ENCODE results near the gene SLC2A4. TPM values are rescaled to one million over a fixed set of nuclear protein-coding genes. Genes with fewer than 3 reads are reported as not detected.

Gene SLC2A4
- total RNA-seq, 2 experiments from 2014 or later: 0.11 to 0.34 TPM

DNA sequence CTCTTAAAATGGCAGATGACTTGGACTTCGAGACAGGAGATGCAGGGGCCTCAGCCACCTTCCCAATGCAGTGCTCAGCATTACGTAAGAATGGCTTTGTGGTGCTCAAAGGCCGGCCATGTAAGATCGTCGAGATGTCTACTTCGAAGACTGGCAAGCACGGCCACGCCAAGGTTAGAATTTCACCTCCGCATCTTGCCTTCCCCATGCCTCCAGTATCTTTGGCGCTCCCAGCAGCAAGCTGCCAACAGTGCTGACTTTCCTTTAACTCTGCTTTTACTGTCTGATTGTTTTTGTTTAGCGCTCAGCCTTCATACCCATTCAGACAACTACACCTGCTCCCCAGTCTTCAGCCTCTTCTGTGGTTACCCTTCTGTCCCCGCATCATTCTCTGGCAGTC, 28.1 kb downstream of the SLC2A4 start:
- CTCF ChIA-PET: interaction anchor here (1.1 kb wide), 1 partner anchor 12 kb away, joined by 3 read pairs; no protein-coding TSS in a partner anchor
- POLR2A ChIA-PET: interaction anchor here (0.5 to 2.0 kb wide), 7 partner anchors 20 to 267 kb away, joined by 3 to 12 read pairs (median 3); partner anchors contain the start of gene ACAP1

DNA sequence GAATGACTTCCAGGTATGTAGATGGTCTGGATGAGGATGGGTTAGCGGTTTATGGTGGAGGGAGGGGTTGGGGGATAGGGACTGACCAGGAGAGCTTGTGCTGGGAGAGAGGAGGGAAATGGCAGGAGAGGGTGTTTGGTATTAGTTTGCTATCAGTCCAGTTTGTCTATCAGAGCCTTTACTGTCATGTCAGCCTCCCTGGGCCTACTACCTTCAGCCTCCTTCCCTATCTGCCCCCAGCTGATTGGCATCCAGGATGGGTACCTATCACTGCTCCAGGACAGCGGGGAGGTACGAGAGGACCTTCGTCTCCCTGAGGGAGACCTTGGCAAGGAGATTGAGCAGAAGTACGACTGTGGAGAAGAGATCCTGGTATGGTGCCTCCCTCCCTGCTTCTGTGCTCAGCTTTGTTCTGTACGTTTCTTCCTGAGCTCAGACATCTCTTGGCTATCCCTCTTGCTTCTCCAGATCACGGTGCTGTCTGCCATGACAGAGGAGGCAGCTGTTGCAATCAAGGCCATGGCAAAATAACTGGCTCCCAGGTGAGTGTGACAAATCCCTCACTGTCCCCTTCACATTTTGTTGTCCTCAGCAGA, 29.7 kb downstream of the SLC2A4 start:
- CTCF ChIA-PET: interaction anchor here (1.0 kb wide), 1 partner anchor 26 kb away, joined by 4 read pairs; no protein-coding TSS in a partner anchor
- POLR2A ChIA-PET: interaction anchor here (0.6 kb wide), 1 partner anchor 93 kb away, joined by 4 read pairs; the partner anchor contains the start of gene TMEM256

DNA sequence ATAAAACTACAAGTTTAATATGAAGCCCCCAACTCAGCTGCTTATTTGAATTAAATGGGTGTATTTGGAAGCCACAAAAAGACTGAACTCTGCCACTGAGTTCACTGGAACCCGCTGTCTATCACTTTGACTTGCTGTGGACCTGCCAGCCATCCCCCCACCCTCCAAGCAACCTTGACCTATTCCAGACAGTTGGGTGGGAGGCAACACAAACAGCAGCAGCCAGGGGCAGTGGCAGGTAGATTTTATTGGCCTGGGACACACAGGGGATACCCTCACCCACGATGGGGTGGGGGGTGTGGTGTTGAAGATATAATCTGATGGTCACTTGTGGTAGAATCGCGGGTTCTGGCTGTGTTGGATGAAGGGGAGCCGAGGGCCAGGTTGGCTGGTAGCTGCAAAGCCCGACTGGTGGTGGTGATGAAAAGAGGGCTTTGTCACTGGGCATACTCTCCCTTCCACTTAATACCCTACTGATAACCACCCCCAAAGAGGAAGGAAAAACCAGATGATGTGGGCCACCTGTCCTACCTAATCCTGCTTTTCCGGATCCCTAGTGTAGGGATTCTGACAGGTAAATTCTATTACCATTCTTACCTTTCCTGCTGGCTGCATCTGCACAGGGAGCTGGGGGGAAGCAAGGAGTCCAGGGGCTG, 31.0 kb downstream of the SLC2A4 start:
- CTCF ChIA-PET: interaction anchor here (0.6 to 2.5 kb wide), 5 partner anchors 12 to 380 kb away, joined by 4 to 8 read pairs (median 5); partner anchors contain the start of gene NEURL4

DNA sequence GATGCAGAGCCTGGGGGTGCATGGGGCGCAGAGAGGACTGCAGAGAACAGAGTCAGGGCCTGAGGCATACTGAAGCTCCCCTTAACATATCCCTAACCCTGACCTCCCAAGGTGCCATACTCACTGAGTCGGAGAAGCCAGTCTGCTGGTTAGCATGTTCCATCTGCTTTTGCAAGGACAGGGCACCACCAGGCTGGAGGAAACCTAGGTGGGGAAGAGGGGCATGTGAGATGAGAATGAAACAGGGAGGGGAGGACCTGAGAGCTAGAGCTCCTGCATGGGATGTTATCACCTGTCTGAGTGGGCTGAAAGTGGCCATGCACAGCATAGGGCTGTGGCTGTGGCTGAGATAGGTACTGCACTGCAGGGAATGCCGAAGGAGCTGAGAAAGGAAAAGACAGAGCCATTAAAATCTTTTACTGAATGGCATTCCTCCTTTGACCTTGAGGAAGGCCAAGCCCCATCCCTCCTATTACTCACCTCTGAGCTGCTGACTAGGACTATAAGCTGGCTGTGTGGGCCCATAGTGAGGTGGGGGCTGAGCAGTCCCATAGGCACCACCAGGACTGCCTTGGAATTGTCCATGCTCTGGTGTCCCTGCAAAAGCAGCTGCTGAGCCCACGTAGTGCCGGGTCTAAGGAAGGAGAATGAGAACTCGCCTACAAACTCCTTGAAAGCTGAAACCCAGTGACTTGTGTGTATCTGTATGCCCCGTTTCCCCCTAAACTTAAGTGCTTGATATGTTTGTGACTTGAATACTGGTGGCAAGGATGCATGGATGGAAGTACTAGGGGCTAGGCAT, 31.8 kb downstream of the SLC2A4 start:
- CTCF ChIA-PET: interaction anchor here (0.6 to 2.5 kb wide), 6 partner anchors 12 to 379 kb away, joined by 4 to 8 read pairs (median 5); partner anchors contain the start of genes NEURL4 and SLC2A4
- POLR2A ChIA-PET: interaction anchor here (0.6 to 2.2 kb wide), 7 partner anchors 12 to 167 kb away, joined by 3 to 13 read pairs (median 6); partner anchors contain the start of gene NEURL4

More for the DNA sequence above, 31.0 kb downstream of the SLC2A4 start:
- POLR2A ChIA-PET: interaction anchor here (0.8 to 2.2 kb wide), 3 partner anchors 17 to 92 kb away, joined by 3 to 13 read pairs (median 6); partner anchors contain the start of gene NEURL4

DNA sequence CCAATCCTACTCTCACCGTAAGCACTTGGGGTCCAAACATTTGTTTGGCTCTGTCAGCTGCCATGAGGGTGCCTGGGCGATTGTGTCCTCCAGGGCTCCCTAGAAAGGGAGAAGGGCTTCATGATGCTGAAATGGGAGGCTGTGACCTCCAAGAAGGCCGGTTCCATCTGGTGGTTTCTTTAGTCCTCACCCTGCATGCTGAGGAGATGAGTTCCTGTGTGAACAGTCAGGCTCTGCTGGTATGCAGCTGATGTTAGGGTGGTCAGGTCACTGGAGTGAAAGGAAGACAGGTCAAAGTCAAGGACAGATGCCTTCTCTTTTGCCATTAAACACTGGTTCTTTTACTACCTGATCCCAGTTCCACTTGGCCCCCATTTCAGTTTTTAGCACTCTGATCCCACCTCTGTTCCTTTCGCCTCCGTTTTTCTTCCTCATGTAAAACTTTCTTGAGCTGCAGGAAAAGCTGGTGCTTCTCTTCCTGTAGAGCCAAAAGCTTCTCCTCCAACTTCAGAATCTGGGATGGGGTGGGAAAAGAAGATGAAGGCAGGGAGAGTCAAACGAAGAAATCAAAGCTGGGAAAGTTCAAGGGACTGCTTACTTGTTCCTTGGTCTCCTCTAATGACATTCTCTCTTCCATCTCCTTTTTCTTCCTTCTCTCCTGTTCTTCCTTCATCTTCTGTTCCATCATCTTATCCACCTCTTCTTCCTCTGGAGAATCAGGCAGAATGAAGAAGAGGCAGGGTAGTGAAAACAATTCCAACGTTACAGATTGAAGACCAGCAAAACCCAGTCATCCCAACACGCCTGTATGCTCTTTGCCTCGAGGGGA, 32.6 kb downstream of the SLC2A4 start:
- POLR2A ChIA-PET: interaction anchor here (0.6 to 2.2 kb wide), 6 partner anchors 11 to 260 kb away, joined by 3 to 13 read pairs (median 6); partner anchors contain the start of gene NEURL4
- CTCF ChIA-PET: interaction anchor here (0.8 to 3.3 kb wide), 9 partner anchors 11 to 34 kb away, joined by 3 to 9 read pairs (median 5); partner anchors contain the start of genes ACAP1, NEURL4 and SLC2A4

DNA sequence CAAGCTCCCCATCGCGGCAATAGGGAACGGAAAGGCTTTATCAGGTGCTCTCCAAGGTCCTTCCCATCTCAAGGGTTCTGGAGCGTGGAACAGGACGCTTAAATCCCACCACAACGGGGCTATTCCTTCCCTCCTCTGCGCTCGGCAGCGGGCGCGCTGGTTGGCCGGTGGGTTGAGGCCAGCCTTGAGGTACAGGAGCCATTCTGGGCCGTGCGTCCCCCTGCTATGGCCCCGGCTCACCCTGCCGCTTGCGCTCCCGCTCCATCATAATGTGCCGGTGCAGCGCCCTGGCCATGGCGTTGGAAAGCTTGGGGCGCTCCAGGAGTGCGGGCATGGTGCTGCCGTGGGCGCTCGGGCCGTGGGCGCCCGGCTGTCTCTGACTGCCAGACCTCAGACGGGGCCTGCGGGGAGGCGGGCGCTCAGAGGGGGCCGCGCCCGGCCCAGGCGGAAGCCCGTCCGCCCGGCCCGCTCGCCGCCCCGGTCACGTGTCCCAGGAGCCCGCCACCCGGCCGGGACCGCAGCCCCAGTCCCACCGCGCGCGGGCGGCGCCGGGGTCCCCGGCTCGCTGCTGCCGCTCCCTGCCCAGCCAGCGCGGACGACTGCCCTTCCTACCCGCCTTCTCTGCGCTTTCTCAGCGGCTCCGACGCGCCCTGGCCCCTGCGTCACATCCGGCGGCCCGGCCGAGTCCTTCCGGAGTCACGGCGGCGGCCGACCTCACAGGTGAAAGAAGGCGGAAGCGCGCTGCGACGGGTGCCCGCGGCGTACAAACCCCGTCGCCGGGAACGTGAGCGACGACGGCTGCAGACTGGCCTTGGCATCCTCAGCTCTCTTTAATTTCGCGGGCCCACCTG, 33.4 kb downstream of the SLC2A4 start, which contains the start of gene GPS2:
Gene GPS2, minus strand, starts transcription at position 642 of the 851 bp plus-strand sequence. Its CDS starts 308 bp downstream, at position 334.
- ChIA-PET POLR2A (interaction anchor here (0.6 to 2.2 kb wide), 5 partner anchors 15 to 259 kb away, joined by 3 to 13 read pairs (median 5); partner anchors contain the start of gene NEURL4), CTCF (interaction anchor here (0.9 to 3.3 kb wide), 6 partner anchors 10 to 33 kb away, joined by 3 to 9 read pairs (median 6); partner anchors contain the start of genes ACAP1 and NEURL4)

DNA sequence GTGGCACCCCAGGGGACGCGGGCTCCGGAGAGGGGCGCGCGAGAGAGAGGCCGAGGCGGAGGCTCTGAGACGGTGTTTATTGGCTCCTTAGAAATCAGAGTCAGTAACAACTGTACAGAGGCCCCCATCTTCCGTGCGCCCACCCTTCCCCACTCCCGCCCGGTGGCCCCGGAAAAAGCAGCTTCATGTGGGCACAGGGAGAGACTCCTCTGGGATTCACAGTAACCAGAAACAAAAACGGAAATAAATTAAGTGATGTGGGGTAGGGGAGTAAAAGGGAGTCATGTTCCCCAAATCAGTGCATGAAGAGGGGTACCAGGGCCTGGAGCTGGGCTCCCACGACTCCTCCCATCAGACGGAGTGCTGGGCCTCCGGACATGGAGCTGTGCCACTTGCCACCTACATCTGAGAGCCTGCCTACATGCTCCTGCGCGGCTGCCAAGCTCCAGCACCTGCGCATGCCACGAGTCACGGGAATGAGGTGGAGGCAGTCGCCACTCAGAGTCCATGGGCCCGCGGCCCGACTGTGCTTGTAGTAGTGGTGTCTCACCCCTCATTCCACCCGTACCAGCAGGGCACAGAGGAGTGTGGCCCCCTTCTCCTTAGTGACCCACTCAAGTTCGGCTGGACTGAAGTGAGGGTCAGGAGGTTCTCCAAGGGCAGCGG, 34.2 kb downstream of the SLC2A4 start:
- POLR2A ChIA-PET: interaction anchor here (0.6 to 1.5 kb wide), 2 partner anchors 14 to 34 kb away, joined by 4 to 5 read pairs; partner anchors contain the start of gene NEURL4
- CTCF ChIA-PET: interaction anchor here (1.8 to 3.3 kb wide), 3 partner anchors 14 to 33 kb away, joined by 4 to 9 read pairs (median 7); partner anchors contain the start of genes ACAP1 and NEURL4

DNA sequence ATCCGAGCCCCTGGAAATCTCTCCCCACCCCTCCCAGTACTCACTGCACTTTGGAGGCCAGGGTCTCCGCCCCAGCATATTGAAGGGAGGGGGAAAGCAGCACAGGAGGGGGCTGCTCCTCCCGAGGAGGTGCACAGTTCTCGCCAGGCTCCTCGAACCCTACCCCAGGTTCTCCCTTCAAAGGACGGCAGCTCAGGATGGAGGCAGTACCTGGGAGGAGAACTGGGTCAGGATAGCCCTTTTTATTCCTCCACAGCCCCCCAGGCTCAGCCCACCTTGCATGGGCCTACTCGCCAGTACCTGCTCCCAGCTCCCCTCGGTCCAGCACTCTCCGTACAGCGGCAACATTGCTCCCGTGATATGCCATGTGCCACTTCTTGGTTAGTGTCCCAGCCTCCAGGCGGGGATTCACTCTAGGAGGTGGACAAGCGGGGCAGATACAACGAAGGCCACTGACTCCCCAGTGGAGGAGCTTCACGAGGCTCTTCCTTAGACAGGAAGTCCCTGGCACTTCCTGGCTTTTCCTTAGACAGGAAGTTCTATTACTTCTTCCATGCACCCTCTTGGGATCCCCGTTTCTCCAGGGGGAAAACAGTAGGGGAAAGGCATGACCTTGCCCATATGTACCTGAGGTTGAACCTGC, 35.8 kb downstream of the SLC2A4 start:
- ChIA-PET CTCF (interaction anchor here (1.1 to 3.3 kb wide), 2 partner anchors 12 to 35 kb away, joined by 4 to 9 read pairs; partner anchors contain the start of gene NEURL4), POLR2A (interaction anchor here (1.2 kb wide), 1 partner anchor 12 kb away, joined by 4 read pairs; the partner anchor contains the start of gene NEURL4)

DNA sequence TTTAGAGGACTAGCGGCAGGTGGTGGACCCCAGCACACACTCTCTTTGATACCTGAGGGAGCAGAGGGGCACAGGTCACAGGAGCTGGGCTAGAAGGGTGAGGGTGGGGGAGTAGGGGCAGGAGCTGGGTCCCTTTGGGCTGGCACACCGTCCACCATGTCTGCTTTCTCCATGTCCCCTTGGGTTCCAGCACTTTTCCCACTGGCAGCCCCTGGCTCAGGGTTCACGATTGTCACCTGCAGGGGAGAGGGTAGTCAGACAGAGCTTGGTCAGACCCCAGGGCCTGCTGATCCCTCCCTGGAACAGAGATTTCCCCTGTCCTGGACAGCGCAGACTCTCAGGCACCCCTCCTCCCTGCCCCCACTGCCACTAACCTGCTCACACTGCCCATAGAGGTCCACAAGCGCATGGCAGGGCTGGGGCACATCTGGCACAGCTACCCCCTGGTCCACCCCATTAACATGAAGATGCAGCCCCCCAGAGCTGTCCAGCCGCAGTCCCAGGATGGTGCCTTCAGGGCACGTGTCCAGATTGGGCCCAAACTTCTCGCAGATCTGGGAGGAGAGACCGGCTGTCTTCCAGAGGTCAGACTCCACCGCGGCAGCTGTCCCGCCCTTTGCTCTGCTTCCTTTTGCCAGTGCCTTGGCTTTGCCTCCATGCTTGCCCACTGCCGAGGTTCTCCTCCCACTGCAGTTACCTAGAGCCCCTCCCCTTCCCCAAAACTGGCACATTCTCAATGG, 36.8 kb downstream of the SLC2A4 start:
- ChIA-PET CTCF (interaction anchor here (0.5 to 1.1 kb wide), 2 partner anchors 34 to 133 kb away, joined by 4 read pairs; no protein-coding TSS in a partner anchor), POLR2A (interaction anchor here (0.5 to 1.2 kb wide), 3 partner anchors 11 to 24 kb away, joined by 3 to 7 read pairs (median 4); partner anchors contain the start of gene NEURL4)

DNA sequence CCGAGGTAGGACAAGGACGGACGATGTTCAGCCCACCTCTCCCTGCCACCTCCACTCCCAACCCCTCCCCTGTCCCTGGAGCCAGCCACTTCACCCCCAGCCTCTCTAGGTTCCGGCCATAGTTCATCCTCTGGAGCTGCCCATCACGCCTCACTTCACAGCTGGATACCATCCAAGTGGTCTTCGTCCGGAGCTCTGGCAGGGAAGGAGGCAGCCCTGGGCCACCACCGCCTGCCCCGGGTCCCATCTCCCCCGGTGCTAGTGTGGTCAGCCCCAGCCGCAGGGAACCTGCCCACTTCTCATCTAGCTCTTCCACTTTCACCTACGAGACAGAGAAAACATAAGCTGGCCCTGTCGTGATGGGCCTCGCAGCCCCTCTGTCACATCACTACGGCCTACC, 39.9 kb downstream of the SLC2A4 start:
- POLR2A ChIA-PET: no interaction called here
- CTCF ChIA-PET: interaction anchor here (0.6 to 1.4 kb wide), 3 partner anchors 12 to 24 kb away, joined by 3 to 4 read pairs (median 3); partner anchors contain the start of gene ACAP1

DNA sequence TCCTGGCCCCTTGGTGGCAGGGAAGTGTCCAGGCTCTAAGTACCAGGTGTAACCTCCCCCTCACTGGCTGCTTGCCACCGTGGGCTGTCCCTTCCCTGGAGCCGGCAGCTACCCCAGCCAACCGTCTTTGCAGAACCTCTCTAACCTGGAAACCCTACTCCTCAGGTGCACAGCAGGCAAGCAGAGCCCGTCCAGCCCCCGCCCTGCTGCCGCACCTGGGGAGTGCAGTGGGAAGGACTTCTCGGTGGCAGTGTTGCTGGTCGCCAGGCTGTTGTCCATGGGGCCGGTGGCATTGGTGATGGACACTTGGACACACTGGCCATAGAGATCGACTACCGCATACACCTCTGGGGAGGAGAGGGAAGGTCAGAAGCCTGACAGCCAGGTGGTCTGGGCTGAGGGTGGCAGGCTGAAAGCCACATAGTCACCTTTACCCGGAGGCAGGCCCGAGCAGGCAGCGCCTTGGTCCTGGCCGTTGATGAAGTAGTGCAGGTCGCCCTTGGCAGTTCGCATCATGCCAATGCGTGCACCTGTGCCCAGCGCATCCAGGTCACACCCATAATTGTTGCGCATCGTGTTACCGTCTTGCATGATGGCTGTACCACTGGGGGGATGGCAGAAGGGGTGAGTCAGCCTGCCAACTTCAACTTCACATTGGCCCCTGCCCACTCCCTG, 41.1 kb downstream of the SLC2A4 start:
- CTCF ChIA-PET: interaction anchor here (2.5 to 2.6 kb wide), 2 partner anchors 14 to 21 kb away, joined by 9 to 16 read pairs; partner anchors contain the start of gene ACAP1
- POLR2A ChIA-PET: no interaction called here

DNA sequence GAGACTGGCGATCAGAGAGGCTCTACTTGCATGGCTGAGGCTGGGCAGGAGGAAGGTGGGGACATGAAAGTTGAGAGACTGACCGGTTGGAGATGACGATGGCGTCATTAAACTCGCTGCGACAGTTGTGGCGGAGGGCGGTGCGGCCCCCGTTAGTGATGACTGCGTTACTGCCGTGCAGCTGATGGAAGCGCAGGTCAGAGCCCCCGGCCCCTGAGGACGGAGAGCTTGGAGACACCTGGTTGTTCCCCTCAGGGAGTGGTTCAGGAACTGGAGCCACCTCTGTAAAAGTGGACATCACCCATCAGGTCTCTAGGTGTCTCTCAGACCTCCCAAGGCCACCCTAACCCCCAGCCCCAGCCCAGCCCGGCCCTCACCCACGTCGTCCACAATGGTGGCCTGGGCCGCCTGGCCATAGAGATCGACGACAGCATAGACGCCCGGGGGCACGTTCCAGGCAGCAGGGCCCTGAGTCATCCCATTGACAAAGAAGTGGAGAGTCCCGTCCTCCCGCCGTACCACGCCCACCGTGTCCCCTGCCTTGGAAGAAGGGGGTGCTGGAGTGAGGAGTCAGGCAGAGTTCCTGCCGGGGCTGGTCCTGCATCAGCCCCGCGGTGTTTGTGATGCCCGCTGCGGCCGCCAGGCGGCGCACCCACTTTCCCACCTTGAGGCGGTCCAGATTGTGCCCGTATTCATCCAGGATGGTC, 42.4 kb downstream of the SLC2A4 start:
- ChIA-PET POLR2A (no interaction called here), CTCF (interaction anchor here (1.0 to 2.6 kb wide), 3 partner anchors 12 to 364 kb away, joined by 4 to 16 read pairs (median 9); partner anchors contain the start of genes ACAP1, TP53 and WRAP53)

DNA sequence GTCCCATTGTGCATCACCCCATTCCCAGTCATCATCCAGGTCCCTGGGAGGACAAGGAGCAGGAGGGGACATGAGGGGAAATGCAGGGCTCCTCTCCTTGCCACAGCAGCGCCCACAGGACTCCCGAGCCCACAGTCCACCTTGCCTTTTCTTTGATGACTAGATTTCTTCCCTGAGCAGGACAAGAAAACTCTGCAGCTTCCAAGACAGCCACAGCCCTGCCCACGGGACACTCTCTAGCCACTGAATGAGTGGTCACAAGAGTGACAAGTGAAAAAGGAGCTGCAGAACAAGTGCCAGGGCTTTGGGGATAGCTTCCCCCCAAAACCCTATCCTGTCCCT, 42.9 kb downstream of the SLC2A4 start:
- POLR2A ChIA-PET: interaction anchor here (1.0 kb wide), 1 partner anchor 11 kb away, joined by 7 read pairs; no protein-coding TSS in a partner anchor
- CTCF ChIA-PET: interaction anchor here (0.6 to 2.6 kb wide), 6 partner anchors 11 to 363 kb away, joined by 3 to 16 read pairs (median 4); partner anchors contain the start of genes ACAP1, TMEM95, TP53 and WRAP53

Measured in activated CD8-positive, alpha-beta memory T cell treated with anti-CD3 and anti-CD28 coated beads for 36 hours (primary cell).